Right forelimb (tissue), 1 donor: Measurements from ENCODE around the gene ITGA3.
A peak's percentile ranks its signal among the peaks of the same experiment; 100 is the strongest.
"Not testable (repeated sequence)": the region's sequence is repeated elsewhere in the genome, so short reads cannot be mapped to it uniquely, and the experiment has no call there.

Experiments used
- DNase-seq: peaks from one replicate; pipeline ENCODE4 v3.0.0-alpha.2; 2018

Gene ITGA3

GRCh38 chr17:50053654-50053960, 2.3 kb upstream of the ITGA3 start:
- no peak for DNase-seq

GRCh38 chr17:50055055-50055425, 870 bp upstream of the ITGA3 start:
- no peak for DNase-seq

- DNase-seq: peak; percentile 70
Measured at GRCh38 chr17:50056217-50056960, 479 bp downstream of the ITGA3 start.

- DNase-seq: no peak
Measured at GRCh38 chr17:50056961-50057330, 1.0 kb downstream of the ITGA3 start.

- DNase-seq: no peak
Measured at GRCh38 chr17:50057521-50057991, 1.6 kb downstream of the ITGA3 start.

GRCh38 chr17:50058296-50058953, 2.5 kb downstream of the ITGA3 start:
- no peak for DNase-seq

GRCh38 chr17:50059256-50059655, 3.3 kb downstream of the ITGA3 start:
- DNase-seq: no peak

- DNase-seq: no peak
Measured at GRCh38 chr17:50059759-50060273, 3.9 kb downstream of the ITGA3 start.

GRCh38 chr17:50060951-50061712, 5.2 kb downstream of the ITGA3 start:
- peak; percentile 74 for DNase-seq

- DNase-seq: not testable (repeated sequence)
Measured at GRCh38 chr17:50061713-50062045, 5.8 kb downstream of the ITGA3 start.

- DNase-seq: no peak
Measured at GRCh38 chr17:50062293-50063243, 6.7 kb downstream of the ITGA3 start.

GRCh38 chr17:50063561-50064252, 7.8 kb downstream of the ITGA3 start:
- no peak for DNase-seq

GRCh38 chr17:50064253-50065001, 8.5 kb downstream of the ITGA3 start:
- no peak for DNase-seq

- no peak for DNase-seq
Measured at GRCh38 chr17:50065056-50065455, 9.1 kb downstream of the ITGA3 start.

GRCh38 chr17:50066995-50067394, 11.1 kb downstream of the ITGA3 start:
- no peak for DNase-seq

GRCh38 chr17:50067996-50068395, 12.1 kb downstream of the ITGA3 start:
- no peak for DNase-seq

GRCh38 chr17:50070908-50071680, 15.2 kb downstream of the ITGA3 start:
- no peak for DNase-seq

- no peak for DNase-seq
Measured at GRCh38 chr17:50071692-50072091, 15.8 kb downstream of the ITGA3 start.

GRCh38 chr17:50072130-50072529, 16.2 kb downstream of the ITGA3 start:
- DNase-seq: no peak

- no peak for DNase-seq
Measured at GRCh38 chr17:50072925-50073324, 17.0 kb downstream of the ITGA3 start.
